ENCODE measurements around the gene IMMP2L.

- TF ChIP-seq POLR2A (IDR thresholded peaks at IDR 0.05) (no peak), CTCF (IDR thresholded peaks at IDR 0.05) (no peak), EP300 (IDR thresholded peaks at IDR 0.05) (no peak)
These were observed 487.5 kb downstream of the IMMP2L start for GRCh38 chr7:111074748-111075146.
